Hepatocyte (in vitro differentiated cells): ENCODE measurements around the gene ATP5F1B. TPM values are rescaled to one million over a fixed set of nuclear protein-coding genes. Genes with fewer than 3 reads are reported as not detected.

Experiments
- DNase-seq: peaks from one replicate; pipeline ENCODE4 v3.0.0-alpha.2; 2016; ENCODE audit warnings: low spot score
- H2AFZ ChIP-seq: fragments of 200-600 bp; sonication (generic); 2 replicates; pipeline ENCODE4 v1.6.0; 2016; ENCODE audit warnings: antibody characterized with exemption, mild to moderate bottlenecking
- H3K27ac ChIP-seq: fragments of 200-600 bp; sonication (generic); 2 replicates; pipeline ENCODE4 v1.5.1; 2016; ENCODE audit warnings: mild to moderate bottlenecking
- H3K27me3 ChIP-seq: fragments of 200-600 bp; sonication (generic); 2 replicates; pipeline ENCODE4 v1.6.1; 2016
- H3K36me3 ChIP-seq: fragments of 200-600 bp; sonication (generic); replicated peaks from 2 replicates; pipeline ENCODE4 v1.5.1; 2016; ENCODE audit warnings: low read depth; ENCODE audit not compliant: insufficient read depth
- H3K4me1 ChIP-seq: fragments of 200-600 bp; sonication (generic); 2 replicates; pipeline ENCODE4 v1.5.1; 2016; ENCODE audit warnings: mild to moderate bottlenecking, moderate library complexity; ENCODE audit not compliant: insufficient read depth
- H3K4me2 ChIP-seq: fragments of 200-600 bp; sonication (generic); 2 replicates; pipeline ENCODE4 v1.6.0; 2016
- H3K4me3 ChIP-seq: fragments of 200-600 bp; sonication (generic); 2 replicates; pipeline ENCODE4 v1.5.1; 2016; ENCODE audit warnings: mild to moderate bottlenecking
- H3K79me2 ChIP-seq: fragments of 200-600 bp; sonication (generic); 2 replicates; pipeline ENCODE4 v1.6.0; 2017; ENCODE audit warnings: mild to moderate bottlenecking
- H3K9me2 ChIP-seq: fragments of 200-600 bp; sonication (generic); replicated peaks from 2 replicates; pipeline ENCODE4 v1.6.0; 2017; ENCODE audit warnings: mild to moderate bottlenecking; ENCODE audit not compliant: insufficient read depth
- H3K9me3 ChIP-seq: fragments of 200-600 bp; sonication (generic); 2 replicates; pipeline ENCODE4 v1.5.1; 2016; ENCODE audit warnings: low read depth, mild to moderate bottlenecking
- H4K20me1 ChIP-seq: fragments of 200-600 bp; sonication (generic); 2 replicates; pipeline ENCODE4 v1.6.0; 2016; ENCODE audit warnings: mild to moderate bottlenecking; ENCODE audit not compliant: insufficient read depth, poor library complexity, severe bottlenecking
- EZH2 ChIP-seq: fragments of 200-600 bp; sonication (generic); IDR thresholded peaks from 2 replicates; pipeline ENCODE4 v1.6.1; 2016; ENCODE audit warnings: antibody characterized with exemption, mild to moderate bottlenecking, borderline replicate concordance
- EZH2phosphoT487 ChIP-seq: fragments of 200-600 bp; sonication (generic); IDR thresholded peaks from one replicate; pipeline ENCODE4 v1.6.1; 2018; ENCODE audit warnings: antibody characterized with exemption, mild to moderate bottlenecking, low read depth, moderate library complexity; ENCODE audit not compliant: unreplicated experiment, severe bottlenecking
- WGBS: methylation state at CpG from one replicate; pipeline ENCODE4 v1.1.6; 2016; ENCODE audit warnings: low lambda C conversion rate; ENCODE audit errors: missing lambda C conversion rate; 5-methylcytosine and 5-hydroxymethylcytosine counted together
- polyA plus RNA-seq: library from polyadenylated mRNA; unstranded; fragments of >200 nt; fragmentation: Nextera tagmentation; extraction: Ambion mirVana; gene quantifications from 2 replicates; pipeline ENCODE4 v1.2.1, GENCODE V29; 2016
- total RNA-seq: library from RNA; depleted of rRNA; stranded (reverse); fragments of >200 nt; gene quantifications from 2 replicates; pipeline ENCODE4 v1.2.3, GENCODE V29; 2014
- TF ChIP-seq, protein P1 (sequence below): fragments of 200-600 bp; sonication (generic); IDR thresholded peaks from 2 replicates; pipeline ENCODE4 v1.5.1; 2016; ENCODE audit warnings: antibody characterized with exemption, mild to moderate bottlenecking; ENCODE audit not compliant: poor library complexity

ATP5F1B gene
- 478 and 579 TPM in 2 replicates for total RNA-seq
- 950 and 953 TPM in 2 replicates for polyA plus RNA-seq

DNA sequence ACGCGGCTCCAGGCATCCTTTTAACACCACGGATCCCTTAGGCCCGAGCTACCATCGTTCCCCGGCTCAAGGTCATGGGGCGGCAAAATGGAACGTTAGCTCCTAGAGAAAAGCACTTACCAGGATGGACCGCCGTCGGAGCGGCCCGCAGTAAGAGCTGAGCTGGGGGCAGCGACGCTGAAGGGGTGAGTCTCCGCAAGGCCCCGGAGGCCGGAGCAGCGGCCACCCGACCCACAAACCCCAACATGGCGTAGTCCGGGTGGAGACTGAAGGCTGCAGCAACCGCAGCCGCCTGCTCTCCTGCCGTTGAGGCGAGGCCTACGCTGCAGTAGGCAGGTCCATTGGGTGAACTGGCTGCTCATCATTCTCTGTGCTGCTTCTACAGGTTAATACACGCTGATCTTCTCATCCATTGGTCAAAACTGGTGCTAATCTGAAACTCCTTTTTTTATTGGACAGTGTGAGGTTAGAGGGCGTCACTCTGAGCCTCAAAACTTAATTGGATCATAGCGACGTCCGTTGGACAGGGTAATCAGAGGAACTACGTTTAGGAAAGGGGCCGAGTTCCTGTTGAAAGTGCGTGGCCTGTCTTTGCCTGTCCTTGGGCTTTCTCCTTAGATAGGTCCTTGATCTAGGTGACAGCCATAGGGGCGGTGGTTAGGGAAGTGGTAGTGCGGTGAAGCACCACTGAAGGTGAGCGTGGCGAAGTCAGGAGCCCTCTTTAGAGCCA lies at the start of gene ATP5F1B:
ATP5F1B (minus strand) TSS at position 268 of the 730 bp plus-strand sequence; CDS start at position 247, 21 bp downstream.
- peak within 1 kb of the TSS; percentile 86 for H3K27ac ChIP-seq
- H3K79me2 ChIP-seq, result peaks cover 47% of the 10 kb centered on the region
- no peaks in the 10 kb centered on the region for H3K36me3 ChIP-seq
- no peaks in the 10 kb centered on the region for H3K9me2 ChIP-seq
- peak within 1 kb of the TSS; percentile 59 for H2AFZ ChIP-seq
- no peaks in the 10 kb centered on the region for H3K9me3 ChIP-seq
- DNase-seq, result peak; percentile 96
- H3K27me3 ChIP-seq, result no peaks in the 10 kb centered on the region
- H3K4me2 ChIP-seq, result peak within 1 kb of the TSS; percentile 96
- WGBS, result 2% methylated on average over 39 of the region's 39 CpGs
- H3K4me3 ChIP-seq, result peak within 1 kb of the TSS; percentile 68
- TF ChIP-seq, protein P1, sequence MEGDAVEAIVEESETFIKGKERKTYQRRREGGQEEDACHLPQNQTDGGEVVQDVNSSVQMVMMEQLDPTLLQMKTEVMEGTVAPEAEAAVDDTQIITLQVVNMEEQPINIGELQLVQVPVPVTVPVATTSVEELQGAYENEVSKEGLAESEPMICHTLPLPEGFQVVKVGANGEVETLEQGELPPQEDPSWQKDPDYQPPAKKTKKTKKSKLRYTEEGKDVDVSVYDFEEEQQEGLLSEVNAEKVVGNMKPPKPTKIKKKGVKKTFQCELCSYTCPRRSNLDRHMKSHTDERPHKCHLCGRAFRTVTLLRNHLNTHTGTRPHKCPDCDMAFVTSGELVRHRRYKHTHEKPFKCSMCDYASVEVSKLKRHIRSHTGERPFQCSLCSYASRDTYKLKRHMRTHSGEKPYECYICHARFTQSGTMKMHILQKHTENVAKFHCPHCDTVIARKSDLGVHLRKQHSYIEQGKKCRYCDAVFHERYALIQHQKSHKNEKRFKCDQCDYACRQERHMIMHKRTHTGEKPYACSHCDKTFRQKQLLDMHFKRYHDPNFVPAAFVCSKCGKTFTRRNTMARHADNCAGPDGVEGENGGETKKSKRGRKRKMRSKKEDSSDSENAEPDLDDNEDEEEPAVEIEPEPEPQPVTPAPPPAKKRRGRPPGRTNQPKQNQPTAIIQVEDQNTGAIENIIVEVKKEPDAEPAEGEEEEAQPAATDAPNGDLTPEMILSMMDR, result no peak
- TF ChIP-seq EZH2phosphoT487 (no peak), EZH2 (no peak)
- peaks cover 12% of the 10 kb centered on the region for H3K4me1 ChIP-seq
- H4K20me1 ChIP-seq, result peaks cover 22% of the 10 kb centered on the region

- no peak overlapping the region for H3K4me2 ChIP-seq
- no peaks in the 10 kb centered on the region for H3K4me1 ChIP-seq
- H3K27ac ChIP-seq, result no peak overlapping the region
- no peaks in the 10 kb centered on the region for H4K20me1 ChIP-seq
- H3K27me3 ChIP-seq, result no peaks in the 10 kb centered on the region
- H3K9me3 ChIP-seq, result no peaks in the 10 kb centered on the region
- TF ChIP-seq EZH2phosphoT487 (no peak), EZH2 (no peak)
- TF ChIP-seq, protein P1, result no peak
- no peaks in the 10 kb centered on the region for H3K79me2 ChIP-seq
- DNase-seq, result no peak
- H2AFZ ChIP-seq, result no peak overlapping the region
- H3K4me3 ChIP-seq, result no peak overlapping the region
- no peaks in the 10 kb centered on the region for H3K9me2 ChIP-seq
- H3K36me3 ChIP-seq, result no peaks in the 10 kb centered on the region
- WGBS, result 92% methylated on average over 5 of the region's 5 CpGs
These were observed 48.4 kb upstream of the ATP5F1B start for GRCh38 chr12:56694161-56694560.

DNA sequence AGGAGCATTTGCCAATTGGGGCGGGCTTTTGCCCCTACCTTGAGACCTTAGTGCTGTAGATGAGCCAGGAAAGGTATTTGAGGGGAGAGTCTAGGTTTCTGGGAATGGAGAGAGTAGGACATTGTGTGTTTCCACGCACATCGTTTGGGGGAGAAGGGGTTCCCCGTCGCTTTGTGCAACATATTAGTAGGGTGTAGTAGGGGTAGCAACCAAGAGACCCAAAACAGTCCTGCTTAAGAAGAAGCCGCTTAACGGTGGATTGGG lies 43.0 kb upstream of the ATP5F1B start:
- H3K9me2 ChIP-seq, result no peaks in the 10 kb centered on the region
- TF ChIP-seq EZH2, result no peak
- TF ChIP-seq, protein P1, result no peak
- TF ChIP-seq EZH2phosphoT487, result no peak
- H3K27me3 ChIP-seq, result no peaks in the 10 kb centered on the region
- no peaks in the 10 kb centered on the region for H3K4me1 ChIP-seq
- peak overlapping the region; percentile 96 for H3K27ac ChIP-seq
- H3K36me3 ChIP-seq, result no peaks in the 10 kb centered on the region
- WGBS, result 2% methylated on average over 7 of the region's 7 CpGs
- peaks cover 33% of the 10 kb centered on the region for H4K20me1 ChIP-seq
- H3K4me3 ChIP-seq, result peak overlapping the region; percentile 25
- H2AFZ ChIP-seq, result peak overlapping the region; percentile 51
- H3K4me2 ChIP-seq, result peak overlapping the region; percentile 89
- H3K9me3 ChIP-seq, result no peaks in the 10 kb centered on the region
- H3K79me2 ChIP-seq, result peaks cover 40% of the 10 kb centered on the region
- no peak for DNase-seq
